Brain pericyte (primary cell): ENCODE measurements around the gene STK39.
"Not testable (repeated sequence)": the region's sequence is repeated elsewhere in the genome, so short reads cannot be mapped to it uniquely, and the experiment has no call there.

ENCODE experiments used
- DNase-seq: peaks from one replicate; pipeline ENCODE4 v3.0.0-alpha.2; 2012; ENCODE audit warnings: low read depth, low spot score

STK39 gene

DNA sequence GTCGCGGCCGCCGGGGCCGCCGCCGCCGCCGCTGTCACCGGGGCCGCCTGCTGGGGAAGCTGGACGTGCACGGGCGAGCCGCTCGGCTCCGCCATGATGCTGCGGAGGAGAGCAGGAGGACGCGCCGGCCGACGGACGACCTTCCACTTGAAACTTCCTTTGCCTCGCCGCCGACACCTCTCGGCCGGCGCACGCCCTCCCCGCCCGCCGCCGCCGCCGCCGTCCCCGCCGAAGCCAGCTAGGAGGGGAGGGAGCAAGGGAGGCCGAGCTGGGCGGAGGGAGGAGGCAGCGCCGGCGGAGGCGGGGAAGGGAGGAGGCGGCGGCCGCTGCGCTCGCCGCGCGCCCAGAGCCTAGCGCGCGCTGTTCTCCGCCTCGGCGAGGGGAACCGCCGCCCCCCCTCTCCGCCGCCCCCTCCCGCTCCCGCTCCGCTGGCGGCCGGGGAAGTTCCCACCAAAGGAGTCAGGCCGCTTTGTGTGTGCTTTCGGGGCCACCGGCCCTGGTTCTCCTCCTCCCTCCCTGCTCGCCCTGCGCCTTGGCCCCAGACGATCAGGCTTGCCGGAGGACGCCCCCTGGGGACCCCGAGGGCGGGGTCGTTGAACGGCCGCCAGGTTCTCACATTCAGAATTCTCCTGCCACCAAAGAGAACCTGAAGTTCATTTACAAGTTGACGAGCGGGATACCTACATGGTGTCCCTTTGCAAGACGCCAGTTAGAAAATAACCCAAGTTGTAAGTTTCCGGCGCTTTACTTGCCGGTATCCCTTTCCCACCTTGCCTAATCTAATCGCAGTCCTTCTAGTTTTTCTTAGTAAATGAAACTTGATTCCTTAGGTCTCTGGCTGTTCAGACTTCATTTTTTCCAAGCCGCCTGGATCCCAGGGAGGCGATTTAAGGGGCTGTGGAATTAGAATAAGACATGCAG is at the start of gene STK39:
STK39 (minus strand) TSS at position 255 of the 921 bp plus-strand sequence; CDS start at position 95, 160 bp downstream.
- peak; percentile 41 for DNase-seq

GRCh38 chr2:168295051-168295450 is 47.7 kb upstream of the STK39 start:
- no peak for DNase-seq

DNA sequence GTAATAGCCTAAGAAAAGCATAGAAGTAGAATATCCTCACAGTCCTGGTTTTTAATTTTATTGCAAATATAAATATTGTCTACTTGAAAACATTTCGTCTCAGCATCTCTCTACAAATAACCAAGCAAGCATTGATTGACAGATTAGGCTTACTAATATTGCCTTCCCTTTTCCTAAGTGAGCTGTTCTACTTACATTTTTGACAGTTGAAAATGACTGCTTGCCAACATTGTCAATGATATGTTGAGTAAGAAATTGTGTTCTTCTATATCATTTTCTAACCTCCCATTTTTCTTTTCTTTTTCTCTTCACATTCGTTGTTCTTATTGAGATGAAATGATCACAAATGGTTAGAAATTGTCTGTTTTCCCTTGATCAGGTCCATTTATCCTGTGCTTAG is 47.0 kb upstream of the STK39 start:
- no peak for DNase-seq

GRCh38 chr2:168293766-168294165 is 46.4 kb upstream of the STK39 start:
- no peak for DNase-seq

GRCh38 chr2:168290391-168290790 is 43.0 kb upstream of the STK39 start:
- no peak for DNase-seq

DNA sequence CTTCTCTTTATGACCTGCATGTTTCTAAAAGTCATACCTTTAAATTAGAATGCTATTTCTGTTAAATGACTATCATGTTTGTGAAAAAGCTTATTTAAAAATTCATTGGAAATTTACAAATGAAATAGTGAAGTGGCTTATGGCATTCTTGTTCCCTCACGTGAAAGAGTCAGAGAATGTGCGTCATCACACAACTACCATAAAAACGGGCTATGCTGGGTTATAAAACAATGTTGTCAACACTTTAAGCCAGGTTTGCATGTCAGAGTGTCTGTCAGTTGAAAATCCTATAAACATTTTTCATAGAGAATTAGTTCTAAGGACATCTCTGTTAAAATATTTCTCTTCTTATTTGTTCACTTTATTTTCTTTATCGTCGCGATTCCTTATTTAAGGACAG is 42.5 kb upstream of the STK39 start:
- no peak for DNase-seq

DNA sequence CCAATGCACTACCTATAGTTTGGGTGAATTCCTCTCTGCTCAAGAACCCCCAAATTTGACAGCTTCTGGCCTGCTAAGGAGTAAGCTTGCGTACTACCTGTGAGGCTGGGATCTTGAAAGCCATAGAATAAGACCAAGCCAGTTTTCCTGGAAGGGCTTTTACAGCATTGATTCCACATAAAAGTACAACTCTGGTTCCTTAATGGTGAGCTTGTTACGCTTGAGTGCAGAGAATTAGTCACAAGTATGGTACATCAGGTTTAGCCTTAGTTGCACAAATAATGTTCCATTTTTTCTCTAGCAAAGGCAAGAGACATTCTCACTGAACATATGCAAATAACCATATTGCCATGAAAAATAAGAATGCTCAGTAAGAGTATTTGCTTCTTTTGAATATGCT is 39.1 kb upstream of the STK39 start:
- DNase-seq, result no peak

DNA sequence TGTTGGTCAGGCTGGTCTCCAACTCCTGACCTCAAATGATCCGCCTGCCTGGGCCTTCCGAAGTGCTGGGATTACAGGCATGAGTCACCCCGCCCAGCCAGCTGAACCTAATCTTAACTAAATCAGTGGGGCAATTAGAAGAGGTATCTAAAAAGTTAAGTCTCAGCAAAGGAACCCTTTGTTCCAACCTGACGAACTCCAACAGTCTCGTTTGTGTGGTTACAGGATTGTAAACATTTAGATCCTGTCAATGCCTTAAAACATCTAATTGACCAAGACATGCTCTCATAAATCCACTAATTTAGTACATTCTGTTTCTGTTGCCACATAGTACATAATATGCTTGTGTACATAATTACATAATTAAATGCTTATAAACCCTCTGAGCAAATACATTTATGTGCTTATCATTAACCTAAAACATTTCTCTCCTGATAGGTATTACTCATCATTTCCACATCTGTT is 31.1 kb upstream of the STK39 start:
- no peak for DNase-seq

DNA sequence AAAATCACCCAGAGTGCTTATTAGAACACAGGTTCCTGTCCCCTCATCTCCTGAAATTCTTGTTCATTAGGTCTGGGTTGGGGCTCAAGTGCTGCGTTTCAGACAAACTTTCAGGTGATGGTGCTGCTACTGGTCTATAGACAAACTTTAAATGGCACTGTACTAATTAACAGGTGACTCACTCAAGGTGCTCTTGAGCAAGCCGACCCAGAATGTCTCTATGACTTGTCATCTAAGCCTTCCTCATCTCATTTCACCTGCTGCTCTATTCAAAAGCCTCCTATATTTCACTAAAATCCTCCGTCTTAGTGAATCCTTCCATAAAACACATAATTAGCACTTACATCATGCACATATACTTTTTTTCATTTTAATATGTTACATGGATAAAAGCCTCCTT is 29.9 kb upstream of the STK39 start:
- no peak for DNase-seq

DNA sequence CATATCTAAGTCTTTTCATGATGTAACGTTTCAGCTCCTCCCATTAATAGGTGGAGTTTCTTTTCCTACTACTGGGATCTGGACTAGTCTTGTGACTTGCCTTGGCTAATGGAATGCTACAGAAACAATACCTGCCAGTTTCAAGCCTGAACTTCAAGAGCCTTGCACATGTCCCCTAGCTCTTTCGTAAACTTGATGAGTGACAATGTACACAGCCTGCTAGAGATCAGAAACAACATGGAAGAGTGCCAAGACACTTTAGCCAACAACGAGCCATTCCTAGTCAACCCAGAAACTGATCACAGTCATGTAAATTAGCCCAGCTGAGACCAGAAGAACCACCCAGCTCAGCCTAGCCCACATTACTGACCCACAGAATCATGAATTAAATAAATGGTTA is 24.8 kb upstream of the STK39 start:
- DNase-seq, result no peak

DNA sequence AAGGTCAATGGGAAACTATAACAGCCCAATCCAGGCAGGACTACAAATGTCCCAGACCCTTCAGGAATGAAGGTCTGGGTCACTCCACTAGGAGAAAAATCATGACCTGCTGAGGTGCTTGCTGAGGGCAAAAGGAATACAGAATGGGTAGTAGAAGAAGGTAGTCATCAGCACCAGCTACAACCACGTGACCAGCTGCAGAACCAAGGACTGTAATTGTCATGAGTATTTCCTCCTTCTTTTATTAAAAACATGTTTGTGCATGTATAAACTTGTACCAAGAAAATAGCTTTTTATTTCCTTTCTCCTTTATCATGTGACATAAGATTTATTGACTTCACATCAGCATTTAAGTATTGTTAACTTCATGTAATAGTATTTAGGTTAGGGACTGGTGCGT is 15.5 kb upstream of the STK39 start:
- not testable (repeated sequence) for DNase-seq

DNA sequence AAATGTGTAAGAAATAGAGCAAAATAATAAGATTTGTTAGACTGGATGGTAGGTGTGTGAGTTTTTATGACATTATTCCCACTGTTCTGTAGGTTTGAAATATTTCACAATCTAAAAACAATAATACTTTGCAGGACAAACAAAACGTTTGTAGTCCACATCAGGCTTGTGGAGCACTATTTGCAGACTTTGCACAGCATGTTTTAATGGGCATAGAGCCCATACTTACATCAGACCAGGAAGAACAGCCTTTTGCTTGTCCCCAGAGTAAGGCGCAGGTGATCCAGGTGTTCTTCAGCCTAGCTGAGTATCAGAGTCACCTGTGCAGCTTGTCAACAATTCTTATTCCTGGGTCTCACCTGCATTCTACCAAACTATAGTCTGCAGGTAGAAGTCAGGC is 9.1 kb upstream of the STK39 start:
- no peak for DNase-seq

GRCh38 chr2:168255866-168256265 is 8.5 kb upstream of the STK39 start:
- no peak for DNase-seq

DNA sequence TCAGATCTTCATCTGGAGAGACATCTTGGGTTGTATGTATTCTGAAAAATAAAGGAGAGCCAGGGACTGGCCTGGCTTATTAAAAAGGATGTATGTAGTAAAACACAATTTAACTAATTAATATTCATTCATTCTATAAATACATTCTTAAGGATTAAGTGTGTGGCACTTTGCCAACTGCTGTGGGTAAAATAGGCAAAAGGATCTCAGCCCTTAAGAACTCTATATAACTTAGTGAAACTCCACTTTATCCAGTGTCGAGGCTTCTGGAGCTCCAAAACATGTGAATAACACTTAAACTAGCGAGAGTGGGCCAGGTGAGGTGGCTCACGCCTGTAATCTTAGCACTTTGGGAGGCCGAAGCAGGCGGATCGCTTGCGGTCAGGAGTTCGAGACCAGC is 7.7 kb upstream of the STK39 start:
- no peak for DNase-seq

GRCh38 chr2:168254158-168254935 is 7.0 kb upstream of the STK39 start:
- no peak for DNase-seq

- DNase-seq, result no peak
Observed at GRCh38 chr2:168253379-168253778, 6.0 kb upstream of the STK39 start.

DNA sequence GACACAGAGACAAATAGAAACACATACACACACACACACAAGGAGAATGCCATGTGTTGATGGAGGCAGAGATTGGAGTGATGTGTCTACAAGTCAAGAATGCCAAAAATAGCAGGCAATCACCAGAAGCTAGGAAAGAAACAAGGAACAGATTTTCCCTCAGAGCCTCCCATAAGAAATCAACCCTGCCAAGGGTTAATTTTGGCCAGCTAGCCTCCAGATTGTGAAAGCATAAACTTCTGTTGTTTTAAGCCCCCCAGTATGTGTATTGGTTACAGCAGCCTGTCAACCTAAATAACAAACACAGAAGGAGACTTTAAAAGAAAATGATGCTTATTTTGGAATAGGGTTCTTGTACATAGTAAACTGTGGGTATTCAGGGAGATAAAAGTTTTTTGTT is 5.6 kb upstream of the STK39 start:
- DNase-seq, result no peak

GRCh38 chr2:168246483-168247340 is 683 bp downstream of the STK39 start:
- DNase-seq, result no peak

DNA sequence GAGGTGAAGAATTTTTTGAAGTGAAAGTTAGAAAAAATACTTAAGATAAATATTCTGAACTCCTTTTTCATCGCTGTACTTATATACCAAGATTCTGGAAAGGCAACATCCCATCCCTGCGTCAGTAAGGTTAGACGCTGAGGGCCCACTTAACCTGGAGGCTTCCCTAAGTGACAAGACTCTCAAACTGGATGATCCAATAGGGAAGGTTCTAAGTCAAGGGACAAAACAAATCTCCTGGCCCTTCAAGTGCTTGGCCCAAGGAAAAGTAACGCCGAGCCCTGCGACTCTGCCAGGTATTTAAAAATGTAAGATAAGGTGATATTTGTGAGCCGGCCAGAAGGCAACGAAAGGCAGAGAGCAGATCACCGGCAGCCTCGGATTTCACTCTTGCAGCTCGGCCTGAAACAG is 1.3 kb downstream of the STK39 start:
- no peak for DNase-seq

DNA sequence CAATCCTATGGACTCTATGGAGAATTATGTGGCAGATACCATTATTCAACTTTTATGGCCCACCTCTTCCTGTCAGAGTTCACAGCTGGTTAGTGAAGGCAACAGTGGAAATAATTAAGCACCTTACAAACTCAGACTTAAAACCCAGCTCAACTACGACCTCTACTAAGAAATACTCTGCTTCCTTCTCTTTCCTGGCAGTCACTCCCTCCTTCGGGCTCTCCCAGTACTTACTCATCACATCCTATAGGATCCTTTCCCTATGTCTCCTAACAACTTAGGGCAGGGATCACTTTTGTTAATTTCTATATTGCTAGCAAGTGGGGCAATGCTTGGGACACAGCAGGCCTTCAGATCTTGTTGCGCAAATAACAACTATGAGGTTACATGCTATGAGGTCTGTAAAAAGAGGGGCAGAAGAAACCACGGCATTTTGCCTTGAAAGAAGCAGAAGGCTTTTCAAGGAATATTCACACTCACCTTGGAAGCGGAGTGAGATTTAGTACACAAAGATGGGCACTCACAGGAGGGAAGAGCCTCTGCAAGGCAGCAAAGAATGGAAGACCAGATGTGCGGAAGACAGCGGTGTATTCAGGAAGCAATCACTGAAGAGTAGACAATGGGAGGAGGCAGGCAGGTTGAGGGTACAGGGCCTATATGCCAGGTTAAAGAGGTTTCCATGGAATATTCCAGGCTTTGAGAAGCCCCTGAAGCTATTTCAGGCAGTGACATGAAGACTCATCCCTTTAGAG is 2.1 kb downstream of the STK39 start:
- no peak for DNase-seq

GRCh38 chr2:168244318-168244717 is 3.1 kb downstream of the STK39 start:
- peak; percentile 44 for DNase-seq
